B cell (primary cell): ENCODE results near the gene ADAMTS20.

Experiments
- EZH2 ChIP-seq: IDR thresholded peaks from 2 replicates; pipeline ENCODE4 v1.6.1; 2012; ENCODE audit warnings: borderline replicate concordance, low read depth, mild to moderate bottlenecking, moderate library complexity, low read length; ENCODE audit not compliant: insufficient read depth, poor library complexity, severe bottlenecking
- TF ChIP-seq, protein P1 (sequence below): fragments of 200-600 bp; IDR thresholded peaks from one replicate; pipeline ENCODE4 v1.8.0; 2022; ENCODE audit warnings: antibody characterized with exemption, mild to moderate bottlenecking

DNA sequence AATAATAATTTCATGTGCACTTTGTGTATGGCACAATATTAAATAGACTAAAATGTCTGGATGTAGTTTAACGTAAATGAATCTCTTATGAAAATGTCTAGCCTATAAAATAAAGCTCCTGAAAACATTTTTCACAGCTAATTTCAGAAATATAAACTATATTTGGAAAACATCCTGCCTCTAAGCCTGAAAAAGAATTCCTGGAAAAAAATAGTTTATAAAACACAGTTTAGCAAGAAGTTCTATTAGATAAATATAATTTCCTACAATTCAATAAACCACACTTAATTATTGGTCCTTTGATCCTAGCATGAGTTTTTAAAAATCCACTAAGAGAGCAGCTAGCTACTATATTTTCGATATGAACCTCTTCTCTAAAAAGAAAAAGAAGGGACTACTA is 159.9 kb downstream of the ADAMTS20 start:
- TF ChIP-seq, protein P1, sequence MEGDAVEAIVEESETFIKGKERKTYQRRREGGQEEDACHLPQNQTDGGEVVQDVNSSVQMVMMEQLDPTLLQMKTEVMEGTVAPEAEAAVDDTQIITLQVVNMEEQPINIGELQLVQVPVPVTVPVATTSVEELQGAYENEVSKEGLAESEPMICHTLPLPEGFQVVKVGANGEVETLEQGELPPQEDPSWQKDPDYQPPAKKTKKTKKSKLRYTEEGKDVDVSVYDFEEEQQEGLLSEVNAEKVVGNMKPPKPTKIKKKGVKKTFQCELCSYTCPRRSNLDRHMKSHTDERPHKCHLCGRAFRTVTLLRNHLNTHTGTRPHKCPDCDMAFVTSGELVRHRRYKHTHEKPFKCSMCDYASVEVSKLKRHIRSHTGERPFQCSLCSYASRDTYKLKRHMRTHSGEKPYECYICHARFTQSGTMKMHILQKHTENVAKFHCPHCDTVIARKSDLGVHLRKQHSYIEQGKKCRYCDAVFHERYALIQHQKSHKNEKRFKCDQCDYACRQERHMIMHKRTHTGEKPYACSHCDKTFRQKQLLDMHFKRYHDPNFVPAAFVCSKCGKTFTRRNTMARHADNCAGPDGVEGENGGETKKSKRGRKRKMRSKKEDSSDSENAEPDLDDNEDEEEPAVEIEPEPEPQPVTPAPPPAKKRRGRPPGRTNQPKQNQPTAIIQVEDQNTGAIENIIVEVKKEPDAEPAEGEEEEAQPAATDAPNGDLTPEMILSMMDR, result no peak
- no peak for TF ChIP-seq EZH2
